GM12892 (cell line): ENCODE data around the gene IFITM5.

ENCODE experiments used
- POLR2A ChIP-seq: IDR thresholded peaks from 2 replicates; pipeline ENCODE4 v1.6.1; 2011; ENCODE audit warnings: low read depth, low read length, control low read depth
- TAF1 ChIP-seq: IDR thresholded peaks from 2 replicates; pipeline ENCODE4 v1.6.1; 2011; ENCODE audit warnings: low read depth, mild to moderate bottlenecking, control low read depth, low read length, borderline replicate concordance

DNA sequence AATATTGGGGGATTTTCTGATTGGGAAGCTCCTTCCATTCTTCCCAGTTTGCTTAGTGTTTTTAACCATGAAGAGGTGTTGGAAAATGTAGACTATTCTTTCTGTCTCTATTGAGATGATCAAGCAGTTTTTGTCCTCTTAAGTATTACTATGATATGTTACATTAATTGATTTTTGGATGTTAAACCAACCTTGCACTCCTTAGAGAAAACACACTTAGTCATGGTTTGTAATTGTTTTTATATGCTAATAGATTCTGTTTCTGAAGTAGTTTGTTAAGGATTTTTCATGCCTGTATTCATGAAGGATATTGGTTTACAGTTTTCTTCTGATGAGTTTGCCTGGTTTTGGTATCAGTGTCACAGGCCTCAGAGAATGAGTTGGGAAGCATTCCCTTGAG lies 23.1 kb downstream of the IFITM5 start:
- no peak for TF ChIP-seq POLR2A
- TF ChIP-seq TAF1: no peak
